Activated naive CD8-positive, alpha-beta T cell treated with anti-CD3 and anti-CD28 coated beads, Interleukin-2, amount 50 U/mL, for 16 hours (primary cell): ENCODE results near the gene C3orf80.
"Not testable (repeated sequence)": the region's sequence is repeated elsewhere in the genome, so short reads cannot be mapped to it uniquely, and the experiment has no call there.

Experiments used
- DNase-seq: peaks from one replicate; pipeline ENCODE4 v3.0.0-alpha.2; 2020; ENCODE audit warnings: low read depth, low spot score

C3orf80 gene

GRCh38 chr3:160225176-160226025 lies at the start of gene C3orf80:
Gene C3orf80, plus strand, starts transcription at chr3:160225422. Its CDS starts 214 bp downstream, at chr3:160225636.
- no peak for DNase-seq

- DNase-seq: no peak
Observed at GRCh38 chr3:160176923-160177322, 48.3 kb upstream of the C3orf80 start.

- not testable (repeated sequence) for DNase-seq
Observed at GRCh38 chr3:160178661-160179060, 46.6 kb upstream of the C3orf80 start.

GRCh38 chr3:160179403-160179802 lies 45.8 kb upstream of the C3orf80 start:
- DNase-seq: not testable (repeated sequence)

GRCh38 chr3:160179906-160180305 lies 45.3 kb upstream of the C3orf80 start:
- DNase-seq: no peak

- DNase-seq: no peak
Observed at GRCh38 chr3:160180581-160181216, 44.5 kb upstream of the C3orf80 start.

GRCh38 chr3:160183345-160184076 lies 41.7 kb upstream of the C3orf80 start:
- DNase-seq: no peak

GRCh38 chr3:160184655-160185054 lies 40.6 kb upstream of the C3orf80 start:
- no peak for DNase-seq

- DNase-seq: no peak
Observed at GRCh38 chr3:160185751-160186150, 39.5 kb upstream of the C3orf80 start.

GRCh38 chr3:160187288-160187687 lies 37.9 kb upstream of the C3orf80 start:
- DNase-seq: no peak

- DNase-seq: no peak
Observed at GRCh38 chr3:160192310-160193029, 32.8 kb upstream of the C3orf80 start.

- DNase-seq: no peak
Observed at GRCh38 chr3:160193644-160194192, 31.5 kb upstream of the C3orf80 start.

- no peak for DNase-seq
Observed at GRCh38 chr3:160194438-160194837, 30.8 kb upstream of the C3orf80 start.

GRCh38 chr3:160195106-160195505 lies 30.1 kb upstream of the C3orf80 start:
- no peak for DNase-seq

GRCh38 chr3:160196511-160197104 lies 28.6 kb upstream of the C3orf80 start:
- DNase-seq: no peak

- no peak for DNase-seq
Observed at GRCh38 chr3:160199108-160199507, 26.1 kb upstream of the C3orf80 start.

GRCh38 chr3:160200353-160200752 lies 24.9 kb upstream of the C3orf80 start:
- no peak for DNase-seq

- DNase-seq: not testable (repeated sequence)
Observed at GRCh38 chr3:160204396-160205011, 20.7 kb upstream of the C3orf80 start.

GRCh38 chr3:160205606-160206005 lies 19.6 kb upstream of the C3orf80 start:
- no peak for DNase-seq

GRCh38 chr3:160210341-160210740 lies 14.9 kb upstream of the C3orf80 start:
- no peak for DNase-seq
